ENCODE results near the gene LONP2.
"Not testable (repeated sequence)": the region's sequence is repeated elsewhere in the genome, so short reads cannot be mapped to it uniquely, and the experiment has no call there.

LONP2 gene

DNA sequence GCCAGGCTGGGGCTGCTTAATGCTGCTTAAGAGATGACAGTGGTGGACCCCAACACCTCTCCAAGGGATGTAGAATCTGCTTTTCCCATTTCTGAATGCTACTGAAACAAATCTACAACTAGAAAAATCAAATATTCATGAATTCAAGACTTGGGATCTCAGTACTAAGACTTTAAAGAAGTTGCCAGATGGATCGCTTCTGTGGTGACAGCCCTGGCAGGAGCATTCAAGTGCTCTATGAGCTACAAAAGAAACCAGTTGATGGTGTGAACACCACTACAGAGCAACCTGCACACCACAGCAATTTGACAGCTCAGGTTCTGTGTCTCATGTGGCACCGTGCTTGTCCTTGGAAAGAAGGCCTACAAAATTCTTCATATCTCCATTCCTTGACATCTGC is 98.5 kb downstream of the LONP2 start:
- DNase-seq: no peak

DNA sequence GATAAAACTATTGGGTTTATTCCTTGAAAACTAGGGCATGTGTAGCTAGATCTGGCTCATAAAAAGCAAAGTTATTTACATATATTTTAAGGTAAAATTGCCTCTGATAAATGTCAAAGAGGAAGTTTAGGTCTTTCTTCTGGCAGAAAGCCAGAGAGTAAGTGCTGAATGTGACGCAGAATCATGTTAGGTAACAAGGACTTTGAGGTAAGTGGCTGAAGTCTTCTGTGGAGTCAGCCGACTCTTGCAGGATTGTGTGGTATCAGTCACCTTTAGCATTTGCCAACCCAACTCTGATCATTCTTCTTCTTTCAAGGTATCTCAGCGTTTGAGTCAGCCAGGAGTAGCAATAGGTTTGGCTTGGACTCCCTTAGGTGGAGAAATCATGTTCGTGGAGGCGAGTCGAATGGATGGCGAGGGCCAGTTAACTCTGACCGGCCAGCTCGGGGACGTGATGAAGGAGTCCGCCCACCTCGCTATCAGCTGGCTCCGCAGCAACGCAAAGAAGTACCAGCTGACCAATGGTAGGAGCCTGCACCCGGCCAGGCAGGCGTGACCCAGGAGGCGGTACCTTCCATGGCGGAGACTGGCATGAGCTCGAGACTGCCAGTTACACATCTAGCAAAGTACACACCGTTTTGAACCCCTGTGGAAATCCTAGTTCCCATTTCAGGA is 103.2 kb downstream of the LONP2 start:
- DNase-seq: no peak

- DNase-seq: no peak
These were observed 103.9 kb downstream of the LONP2 start for GRCh38 chr16:48347980-48348379.

GRCh38 chr16:48350736-48351135 is 106.6 kb downstream of the LONP2 start:
- DNase-seq: no peak

DNA sequence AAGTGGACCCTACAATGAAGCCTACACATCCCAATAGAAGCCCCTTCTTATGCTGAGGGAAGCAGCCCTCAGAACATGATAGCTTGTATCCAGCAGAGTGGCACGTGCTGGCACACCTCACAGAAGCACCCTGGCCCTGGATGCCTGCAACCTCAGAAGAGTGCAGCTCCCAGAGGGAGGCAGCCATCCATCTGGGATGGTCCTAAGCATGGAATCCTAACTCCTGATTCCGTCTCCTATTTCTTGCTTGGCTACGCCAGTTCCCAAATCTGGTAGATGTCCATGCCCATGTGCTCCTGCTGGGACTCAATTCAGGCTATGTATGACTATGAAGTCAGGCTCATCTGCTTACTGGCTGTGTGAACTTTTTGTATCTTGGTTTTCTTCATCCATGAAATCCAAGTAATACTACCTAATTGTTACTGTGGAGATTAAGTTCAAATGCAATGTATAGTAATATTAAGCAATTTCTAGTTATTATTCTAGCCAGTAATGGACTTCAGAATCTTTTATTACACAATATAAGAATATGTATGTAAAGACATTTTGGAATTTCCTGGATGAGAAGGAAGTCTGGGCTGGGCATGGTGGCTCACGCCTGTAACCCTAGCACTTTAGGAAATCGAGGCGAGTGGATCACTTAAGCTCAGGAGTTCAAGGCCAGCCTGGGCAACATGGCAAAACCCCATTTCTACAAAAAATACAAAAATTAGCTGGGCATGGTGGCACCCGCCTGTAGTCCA is 108.7 kb downstream of the LONP2 start:
- DNase-seq: no peak

- peak; percentile 63 for DNase-seq
These were observed 109.6 kb downstream of the LONP2 start for GRCh38 chr16:48353565-48354163.

GRCh38 chr16:48354385-48354784 is 110.3 kb downstream of the LONP2 start:
- not testable (repeated sequence) for DNase-seq

DNA sequence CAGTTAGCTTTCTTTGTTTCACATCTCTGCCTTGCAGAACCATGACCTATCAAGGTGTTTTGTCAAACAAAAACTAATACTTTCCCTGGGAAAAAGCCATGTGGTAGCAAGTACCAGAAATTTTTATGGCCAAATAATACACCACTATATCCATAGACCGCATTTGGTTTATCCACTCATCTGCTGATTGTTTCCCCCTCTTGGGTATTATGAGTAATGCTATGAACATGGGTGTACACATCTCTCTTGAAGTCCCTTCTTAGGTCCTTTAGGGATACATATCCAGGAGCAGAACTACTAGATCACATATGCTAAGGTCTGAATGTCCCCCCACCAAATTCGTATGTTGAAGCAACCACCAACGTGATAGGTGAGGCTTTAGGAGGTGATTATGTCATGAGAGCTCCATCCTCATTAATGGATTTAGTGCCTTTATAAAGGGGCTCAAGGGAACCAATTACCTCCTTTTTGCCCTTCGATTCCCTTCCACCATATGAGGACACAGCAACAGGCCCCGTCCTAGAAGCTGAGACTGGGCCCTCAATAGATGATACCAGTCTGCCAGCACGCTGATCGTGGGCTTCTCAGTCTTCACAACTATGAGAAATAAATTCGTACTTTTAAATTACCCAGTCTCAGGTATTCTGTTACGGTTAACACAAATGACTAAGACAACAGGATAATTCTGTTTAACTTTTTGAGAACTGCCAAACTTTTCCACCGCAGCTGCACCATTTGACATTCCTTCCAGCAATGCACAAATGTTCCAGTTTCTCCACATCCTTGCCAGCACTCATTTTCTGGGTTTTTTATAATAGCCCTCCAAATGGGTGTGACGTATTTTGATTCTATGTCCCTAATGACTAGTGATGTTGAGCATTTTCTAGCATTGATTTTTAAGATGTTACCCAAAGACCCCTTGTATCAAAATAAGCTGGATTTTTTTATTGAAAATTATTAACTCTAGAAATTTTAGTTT is 111.1 kb downstream of the LONP2 start:
- no peak for DNase-seq

DNA sequence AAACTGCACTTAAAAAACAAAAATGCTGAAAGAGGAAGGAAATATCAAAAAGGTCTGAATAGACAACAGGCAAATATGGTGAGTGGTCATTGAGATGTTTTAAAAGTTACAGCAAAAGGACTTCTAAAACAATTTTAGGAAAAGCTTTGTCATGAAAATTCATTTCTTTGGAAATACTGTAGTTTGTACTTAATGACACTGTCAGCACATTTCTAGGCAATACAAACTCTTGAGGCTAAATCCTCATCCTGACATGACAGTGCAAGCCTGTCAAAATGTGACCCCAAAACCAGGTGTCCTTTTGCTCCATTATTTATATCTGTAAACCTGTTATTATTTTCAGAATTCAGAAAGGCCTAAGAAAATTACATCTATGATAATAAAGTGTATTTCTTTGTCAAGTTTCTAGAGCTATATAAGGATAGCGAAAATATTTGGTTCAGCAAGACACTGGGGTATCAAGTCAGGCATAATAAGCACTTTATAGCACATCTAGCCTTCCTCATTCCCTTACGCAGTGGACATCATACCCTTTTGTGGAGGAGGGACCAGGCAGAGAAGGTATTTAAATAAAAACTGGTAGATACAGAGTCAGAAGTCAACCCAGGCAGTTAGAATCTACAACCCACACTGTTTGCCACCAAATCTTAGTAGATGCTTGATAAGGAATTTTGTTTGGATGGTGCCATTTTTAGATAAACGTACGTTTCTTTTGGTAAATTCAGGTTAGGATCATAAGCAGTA is 112.7 kb downstream of the LONP2 start:
- DNase-seq: no peak

DNA sequence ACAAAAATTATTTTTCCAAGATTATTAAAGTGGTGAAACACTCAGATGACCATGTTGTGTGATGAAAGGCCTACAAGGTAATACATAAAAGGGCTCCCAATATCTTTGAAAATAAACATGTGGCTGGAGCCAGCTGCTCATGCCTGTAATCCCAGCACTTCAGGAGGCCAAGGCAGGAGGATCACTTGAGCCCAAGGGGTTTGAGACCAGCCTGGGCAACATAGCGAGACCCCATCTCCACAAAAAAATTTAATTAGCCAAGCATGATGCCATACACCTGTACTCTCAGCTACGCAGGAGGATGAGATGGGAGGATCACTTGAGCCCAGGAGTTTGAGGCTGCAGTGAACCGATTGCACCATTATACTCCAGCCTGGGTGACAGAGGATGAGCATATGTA is 114.3 kb downstream of the LONP2 start:
- DNase-seq: no peak

DNA sequence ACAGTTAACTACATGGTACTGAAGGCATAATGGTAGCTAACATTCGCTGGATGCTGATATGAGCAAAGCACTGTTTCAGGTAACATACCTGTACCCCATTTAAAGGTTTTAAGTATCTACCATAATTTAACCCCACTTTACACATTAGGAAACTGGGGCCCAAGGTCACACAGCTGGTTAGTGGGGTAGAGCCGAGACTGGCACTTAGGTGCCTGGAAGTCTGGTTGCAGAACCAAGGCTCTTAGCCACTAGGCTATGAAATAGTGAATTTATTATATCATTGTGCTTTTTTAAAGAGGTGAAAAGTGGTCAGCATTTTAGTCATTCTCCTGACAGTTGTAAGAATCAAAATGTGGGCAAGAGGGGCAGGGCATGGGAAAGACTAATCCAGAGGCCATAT is 115.9 kb downstream of the LONP2 start:
- no peak for DNase-seq

GRCh38 chr16:48361012-48361411 is 116.9 kb downstream of the LONP2 start:
- no peak for DNase-seq

- no peak for DNase-seq
These were observed 117.5 kb downstream of the LONP2 start for GRCh38 chr16:48361540-48362144.

- no peak for DNase-seq
These were observed 121.0 kb downstream of the LONP2 start for GRCh38 chr16:48365025-48365600.

DNA sequence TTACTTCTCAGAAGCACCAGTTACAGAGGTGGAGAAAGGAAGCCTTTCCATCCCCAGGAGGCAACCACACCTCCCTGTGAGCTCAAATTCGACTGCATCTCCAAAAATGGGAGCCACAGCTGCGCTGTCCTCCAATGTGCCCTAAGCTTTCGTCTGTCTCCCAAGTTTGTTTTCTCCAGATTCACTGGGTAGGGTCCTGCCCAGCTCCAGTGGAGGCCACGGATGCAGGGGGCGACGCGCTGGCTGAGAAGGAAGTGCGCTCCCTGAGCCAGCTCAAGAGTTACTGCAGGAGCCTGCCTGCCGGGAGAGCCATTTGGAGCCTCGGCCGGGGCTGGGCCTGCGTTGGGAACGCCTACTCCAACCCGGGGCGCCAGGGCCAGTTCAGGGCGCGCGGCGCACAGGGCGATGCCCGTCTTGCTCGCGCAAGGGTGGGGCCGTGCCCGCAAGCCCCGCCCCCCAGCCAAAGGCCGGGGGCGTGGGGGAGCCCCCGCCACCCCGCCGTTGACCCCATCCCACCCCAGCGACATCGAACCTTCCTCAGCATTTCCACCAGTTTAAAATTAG is 121.6 kb downstream of the LONP2 start:
- peak; percentile 57 for DNase-seq

- peak; percentile 30 for DNase-seq
These were observed 122.3 kb downstream of the LONP2 start for GRCh38 chr16:48366165-48367093.

- DNase-seq: no peak
These were observed 123.4 kb downstream of the LONP2 start for GRCh38 chr16:48367441-48368049.

DNA sequence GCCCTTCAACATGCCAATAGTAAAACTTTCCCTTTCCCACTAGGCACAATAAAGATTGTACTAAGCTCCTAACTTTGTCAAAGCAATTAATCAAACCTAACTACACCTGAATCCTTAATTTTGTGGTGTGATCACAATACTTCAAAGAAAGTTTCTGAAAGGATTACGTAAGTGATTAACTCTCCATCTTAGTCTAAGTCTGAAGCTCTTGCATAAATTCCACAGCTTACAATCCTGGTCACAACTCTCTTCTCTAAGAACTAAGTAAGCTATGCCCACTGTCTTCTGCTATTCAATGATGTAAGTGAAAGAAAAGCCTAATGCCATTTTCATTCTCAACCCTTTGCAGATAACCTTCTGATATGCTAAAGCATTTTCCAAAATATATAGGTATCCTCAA is 125.7 kb downstream of the LONP2 start:
- DNase-seq: no peak

DNA sequence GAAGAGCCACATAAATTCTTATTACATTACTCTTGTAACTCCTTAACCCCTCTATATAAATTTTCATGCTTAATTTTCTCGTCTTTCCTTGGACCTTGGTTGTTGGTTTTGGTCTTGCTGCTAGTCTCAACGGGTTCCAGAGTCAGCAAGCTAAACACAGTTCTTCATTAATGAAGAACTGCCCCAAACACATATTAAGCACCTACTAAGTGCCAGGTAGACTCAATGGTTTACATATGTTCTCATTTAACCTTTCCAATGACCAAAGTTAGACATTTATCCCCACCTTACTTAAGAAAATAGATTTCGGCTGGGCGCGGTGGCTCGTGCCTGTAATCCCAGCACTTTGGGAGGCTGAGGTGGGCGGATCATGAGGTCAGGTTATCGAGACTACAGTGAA is 126.1 kb downstream of the LONP2 start:
- no peak for DNase-seq
